Endometrial microvascular endothelial cells (primary cell): ENCODE measurements around the gene HMGXB3. TPM values are rescaled to one million over a fixed set of nuclear protein-coding genes. Genes with fewer than 3 reads are reported as not detected.

Experiments
- in situ Hi-C: cut with HindIII; loops from 2 replicates; pipeline ENCODE4 v1.10.0; 2017; ENCODE audit warnings: low sequenced_read_pairs, low pct_unique_long_range_greater_than_20kb; ENCODE audit errors: inconsistent ontology term
- total RNA-seq: library from RNA; depleted of rRNA; stranded (reverse); fragments of >200 nt; gene quantifications from one replicate; pipeline ENCODE4 v1.2.3, GENCODE V29; 2015; ENCODE audit errors: inconsistent ontology term

The HMGXB3 gene
- total RNA-seq = 26.0 TPM

- in situ Hi-C loops = no loop called here
Measured at GRCh38 chr5:150000256-150000989, at the start of gene HMGXB3, which contains the start of gene TIGD6. Gene HMGXB3, plus strand, starts transcription at chr5:150000739. Its CDS starts 4,114 bp downstream, at chr5:150004853. Gene TIGD6, minus strand, starts transcription at chr5:150000654. Its CDS starts 4,306 bp downstream, at chr5:149996348.

DNA sequence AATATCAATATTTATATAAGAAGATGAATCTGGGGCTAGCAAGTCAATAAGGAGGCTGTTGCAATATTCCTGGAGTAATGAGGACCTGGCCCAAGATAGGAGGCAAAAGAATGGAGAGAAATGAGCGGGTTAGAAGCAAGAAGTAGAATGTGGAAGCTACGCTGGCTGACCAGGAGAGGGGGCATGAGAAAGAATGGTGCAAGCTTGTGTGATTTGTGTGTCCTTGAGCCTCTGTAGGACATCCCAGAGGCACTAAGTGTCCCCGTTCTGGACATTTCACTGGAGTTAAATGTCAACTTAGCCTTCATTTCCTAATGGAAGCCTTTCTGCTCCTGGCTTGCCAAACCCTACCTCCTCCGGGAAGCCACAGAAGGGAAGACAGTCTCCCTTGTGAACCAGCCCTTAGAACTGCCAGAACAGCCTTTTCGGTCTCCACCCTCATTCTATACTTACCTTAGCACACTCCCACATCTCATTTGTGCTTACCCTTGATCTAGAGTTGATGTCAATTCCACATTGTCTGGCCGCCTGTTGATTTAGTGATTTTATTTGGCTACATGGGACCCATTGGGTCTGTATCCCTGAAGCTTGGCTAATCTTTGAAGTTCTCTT lies 49.3 kb upstream of the HMGXB3 start:
- in situ Hi-C loops = loop anchor here (25.0 kb wide), 1 partner anchor 89 kb away; no protein-coding TSS in a partner anchor

- in situ Hi-C loops = loop anchor here (25.0 kb wide), 1 partner anchor 91 kb away; no protein-coding TSS in a partner anchor
Measured at GRCh38 chr5:149953436-149954121, 47.0 kb upstream of the HMGXB3 start.

DNA sequence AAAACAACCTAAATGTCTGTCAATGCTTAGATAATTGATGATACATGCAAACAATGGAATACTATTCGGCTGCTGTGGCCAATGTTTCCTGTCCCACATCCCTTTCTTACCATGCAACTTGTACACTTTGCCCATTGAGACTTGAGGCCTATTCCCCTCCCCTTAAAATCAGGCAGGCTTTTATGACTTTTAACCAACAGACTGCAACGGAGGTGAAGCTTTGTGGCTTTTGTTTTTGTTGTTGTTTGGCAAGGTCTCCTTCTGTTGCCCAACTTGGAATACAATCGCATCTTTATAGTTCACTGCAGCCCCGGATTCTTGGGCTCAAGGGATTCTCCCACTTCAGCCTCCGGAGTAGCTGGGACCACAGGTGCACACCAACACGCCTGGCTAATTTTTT lies 45.7 kb upstream of the HMGXB3 start:
- in situ Hi-C loops = loop anchor here (25.0 kb wide), 1 partner anchor 92 kb away; no protein-coding TSS in a partner anchor

GRCh38 chr5:149956685-149957084 lies 43.9 kb upstream of the HMGXB3 start:
- in situ Hi-C loops = loop anchor here (25.0 kb wide), 1 partner anchor 94 kb away; no protein-coding TSS in a partner anchor

- in situ Hi-C loops = loop anchor here (25.0 kb wide), 1 partner anchor 96 kb away; no protein-coding TSS in a partner anchor
Measured at GRCh38 chr5:149957855-149958254, 42.7 kb upstream of the HMGXB3 start.

GRCh38 chr5:149959406-149960236 lies 40.9 kb upstream of the HMGXB3 start:
- in situ Hi-C loops = loop anchor here (25.0 kb wide), 1 partner anchor 97 kb away; no protein-coding TSS in a partner anchor

GRCh38 chr5:149960272-149961185 lies 40.0 kb upstream of the HMGXB3 start, which contains the start of gene SLC26A2:
Gene SLC26A2, plus strand, starts transcription at chr5:149960758. Its CDS starts 16,895 bp downstream, at chr5:149977653.
- in situ Hi-C loops = loop anchor here (25.0 kb wide), 1 partner anchor 98 kb away; no protein-coding TSS in a partner anchor

GRCh38 chr5:149961186-149961685 lies 39.3 kb upstream of the HMGXB3 start:
- in situ Hi-C loops = loop anchor here (25.0 kb wide), 1 partner anchor 99 kb away; no protein-coding TSS in a partner anchor

DNA sequence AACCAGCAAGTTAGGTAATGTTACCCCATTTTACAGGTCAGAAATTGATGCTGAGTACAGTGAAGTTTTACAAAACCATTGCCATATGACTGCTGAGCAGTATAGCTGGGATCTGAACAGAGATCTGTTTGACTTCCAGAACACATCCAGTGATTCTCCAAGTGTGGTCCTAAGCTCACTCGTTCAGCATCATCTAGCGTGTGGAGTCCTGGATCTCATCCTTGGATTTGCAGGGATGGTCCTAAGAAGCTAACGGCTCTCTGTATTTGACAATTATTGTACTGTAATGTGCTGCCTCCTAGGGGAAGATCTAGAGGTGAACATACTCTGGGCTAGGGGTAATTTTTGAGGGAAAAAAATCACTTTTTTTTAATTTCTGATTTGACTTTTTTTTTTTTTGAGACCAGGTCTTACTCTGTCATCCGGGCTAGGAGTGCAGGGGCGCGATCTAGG lies 38.6 kb upstream of the HMGXB3 start:
- in situ Hi-C loops = loop anchor here (25.0 kb wide), 1 partner anchor 100 kb away; no protein-coding TSS in a partner anchor

DNA sequence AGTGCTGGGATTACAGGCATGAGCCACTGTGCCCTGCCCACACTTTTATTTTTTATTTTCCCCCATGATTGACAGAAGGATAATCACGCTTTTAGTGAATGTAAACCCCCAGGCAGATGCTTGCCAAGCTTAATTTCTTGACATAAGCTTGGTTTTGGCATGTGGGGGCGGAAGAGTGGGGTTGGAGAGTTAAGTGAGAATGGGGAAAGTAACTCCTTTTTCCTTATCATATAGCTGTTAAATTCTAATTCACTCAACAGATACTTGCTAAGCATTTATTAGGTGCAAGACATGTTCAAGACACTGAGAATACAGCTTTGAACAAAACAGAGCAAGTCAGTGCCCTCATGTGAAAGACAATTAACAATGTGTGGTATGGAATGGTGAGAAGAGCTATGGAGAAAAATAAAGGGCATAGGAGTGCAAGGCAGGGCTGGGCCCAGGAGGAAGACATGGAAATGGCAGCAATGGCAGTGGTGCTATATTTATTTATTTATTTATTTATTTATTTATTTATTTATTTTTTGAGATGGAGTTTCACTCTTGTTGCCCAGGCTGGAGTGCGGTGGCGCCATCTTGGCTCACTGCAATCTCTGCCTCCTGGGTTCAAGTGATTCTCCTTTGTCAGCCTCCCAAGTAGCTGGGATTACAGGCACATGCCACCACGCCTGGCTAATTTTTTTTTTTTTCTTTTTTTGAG lies 37.8 kb upstream of the HMGXB3 start:
- in situ Hi-C loops = loop anchor here (25.0 kb wide), 1 partner anchor 100 kb away; no protein-coding TSS in a partner anchor

DNA sequence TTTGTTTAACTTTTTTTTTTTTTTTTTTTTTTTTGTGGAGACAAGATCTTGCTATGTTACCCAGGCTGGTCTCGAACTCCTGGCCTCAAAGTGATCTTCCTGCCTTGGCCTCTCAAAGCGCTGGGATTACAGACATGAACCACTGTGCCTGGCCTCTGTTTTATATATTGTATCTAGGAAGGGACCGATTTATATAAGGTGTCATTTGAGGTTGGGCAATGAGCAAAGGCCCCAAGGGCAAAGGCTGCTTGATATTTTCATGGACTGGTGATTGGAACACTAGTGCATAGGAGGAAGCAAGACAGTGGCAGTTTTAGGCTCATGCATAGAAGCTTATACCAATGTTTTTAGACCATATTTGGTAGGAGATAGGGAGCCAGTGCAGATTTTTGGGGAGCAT lies 36.8 kb upstream of the HMGXB3 start:
- in situ Hi-C loops = loop anchor here (25.0 kb wide), 1 partner anchor 101 kb away; no protein-coding TSS in a partner anchor

DNA sequence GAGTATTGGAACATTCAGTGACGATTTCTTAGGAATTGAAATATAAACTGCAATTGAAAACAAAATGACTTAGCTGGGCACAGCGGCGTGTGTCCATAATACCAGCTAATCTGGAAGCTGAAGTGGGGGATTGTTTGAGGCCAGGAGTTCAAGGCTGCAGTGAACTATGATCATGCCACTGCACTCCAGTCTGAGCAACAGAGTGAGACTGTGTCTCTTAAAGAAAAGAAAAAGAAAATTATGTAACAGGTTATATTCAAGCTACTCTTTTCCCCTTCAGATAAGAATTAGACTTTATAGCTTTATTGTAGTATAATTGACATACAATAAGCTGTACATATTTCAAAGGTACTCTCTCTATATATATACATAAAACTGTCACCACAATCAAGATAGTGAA lies 33.6 kb upstream of the HMGXB3 start:
- in situ Hi-C loops = loop anchor here (25.0 kb wide), 1 partner anchor 105 kb away; no protein-coding TSS in a partner anchor

- in situ Hi-C loops = loop anchor here (25.0 kb wide), 1 partner anchor 107 kb away; no protein-coding TSS in a partner anchor
Measured at GRCh38 chr5:149969181-149969930, 31.2 kb upstream of the HMGXB3 start.

- in situ Hi-C loops = no loop called here
Measured at GRCh38 chr5:149975409-149975808, 25.1 kb upstream of the HMGXB3 start.
